CD4-positive, CD25-positive, alpha-beta regulatory T cell (primary cell): ENCODE measurements around the gene GYPC. TPM values are rescaled to one million over a fixed set of nuclear protein-coding genes. Genes with fewer than 3 reads are reported as not detected.
"Not testable (repeated sequence)": the region's sequence is repeated elsewhere in the genome, so short reads cannot be mapped to it uniquely, and the experiment has no call there.

Source experiments
- ATAC-seq, 2 donors: fragments of 150-1000 bp; cut with Tn5 transposase; one replicate each; pipeline ENCODE4 v1.10.0; 2021; ENCODE audit warnings: low read depth in 2 of 2, moderate number of reproducible peaks in 2 of 2, moderate library complexity in 1 of 2
- DNase-seq, 3 donors: peaks; one replicate each; pipeline versions ENCODE4 v3.0.0 to v3.0.0-alpha.2; 2012 to 2022; ENCODE audit warnings: mixed read lengths in 1 of 3
- H3K27ac ChIP-seq: one replicate; pipeline ENCODE4 v1.7.0; 2013; ENCODE audit warnings: mild to moderate bottlenecking, low read length; ENCODE audit not compliant: insufficient read depth, poor library complexity, severe bottlenecking
- H3K27me3 ChIP-seq: one replicate; pipeline ENCODE4 v1.7.0; 2013; ENCODE audit warnings: low read length; ENCODE audit not compliant: control insufficient read depth, insufficient read depth
- H3K36me3 ChIP-seq: one replicate; pipeline ENCODE4 v1.7.0; 2013; ENCODE audit warnings: mild to moderate bottlenecking, low read length, moderate library complexity; ENCODE audit not compliant: control insufficient read depth, insufficient read depth
- H3K4me1 ChIP-seq: 2 replicates; pipeline ENCODE4 v1.7.0; 2013; ENCODE audit warnings: mild to moderate bottlenecking, low read length; ENCODE audit not compliant: insufficient read depth, control insufficient read depth, poor library complexity, severe bottlenecking
- H3K4me3 ChIP-seq: one replicate; pipeline ENCODE4 v1.7.0; 2013; ENCODE audit warnings: low read depth, mild to moderate bottlenecking, low read length, moderate library complexity
- H3K9me3 ChIP-seq, 2 experiments: 1 replicate in 1 of 2; 2 replicates in 1 of 2; pipeline ENCODE4 v1.7.0; 2013; ENCODE audit warnings: low read length in 2 of 2, mild to moderate bottlenecking in 1 of 2, moderate library complexity in 1 of 2; ENCODE audit not compliant: control insufficient read depth in 2 of 2
- H3K27ac Mint-ChIP-seq, 3 donors: one replicate each; pipeline ENCODE4 v1.8.0; 2020 to 2022; ENCODE audit warnings: mild to moderate bottlenecking in 3 of 3, mixed read lengths in 3 of 3, moderate library complexity in 2 of 3
- H3K27me3 Mint-ChIP-seq: one replicate; pipeline ENCODE4 v1.8.0; 2022; ENCODE audit warnings: mild to moderate bottlenecking, mixed read lengths
- H3K36me3 Mint-ChIP-seq: one replicate; pipeline ENCODE4 v1.8.0; 2020; ENCODE audit warnings: mixed read lengths
- H3K4me1 Mint-ChIP-seq, 4 donors: one replicate each; pipeline ENCODE4 v1.8.0; 2020 to 2022; ENCODE audit warnings: mixed read lengths in 4 of 4, mild to moderate bottlenecking in 1 of 4
- H3K4me3 Mint-ChIP-seq, 4 donors: one replicate each; pipeline ENCODE4 v1.8.0; 2020 to 2022; ENCODE audit warnings: mild to moderate bottlenecking in 4 of 4, mixed read lengths in 4 of 4, moderate library complexity in 3 of 4
- H3K9me3 Mint-ChIP-seq, 7 donors: one replicate each; pipeline ENCODE4 v1.8.0; 2020 to 2022; ENCODE audit warnings: mixed read lengths in 7 of 7, mild to moderate bottlenecking in 3 of 7, moderate library complexity in 2 of 7
- polyA plus RNA-seq, 4 donors: library from polyadenylated mRNA; unstranded; fragments of 300-500 nt; fragmentation: Illumina TruSeq; gene quantifications; one replicate each; pipeline ENCODE4 v1.2.3, GENCODE V29; 2021
- total RNA-seq: library from RNA; stranded (reverse); gene quantifications from one replicate; pipeline ENCODE4 v1.2.3, GENCODE V29; 2022

GYPC gene
- total and polyA plus RNA-seq, 5 donors from 2014 or later = 75.2 to 210 (median 186) TPM

- no peak overlapping the region for H3K4me3 Mint-ChIP-seq
- Histone ChIP-seq H3K27ac (no peak overlapping the region), H3K9me3 (no peaks in the 10 kb centered on the region), H3K36me3 (no peaks in the 10 kb centered on the region), H3K4me1 (no peaks in the 10 kb centered on the region), H3K27me3 (peaks cover 5% of the 10 kb centered on the region), H3K4me3 (no peak overlapping the region)
- no peaks in the 10 kb centered on the region for H3K36me3 Mint-ChIP-seq
- H3K4me1 Mint-ChIP-seq = peaks cover 0 to 6% (median under 1%) of the 10 kb centered on the region in 4 donors
- ATAC-seq = no peak
- H3K27ac Mint-ChIP-seq = no peak overlapping the region
- DNase-seq = no peak
- H3K27me3 Mint-ChIP-seq = peaks cover 23% of the 10 kb centered on the region
- peaks cover 0 to 1% (median 0%) of the 10 kb centered on the region in 7 donors for H3K9me3 Mint-ChIP-seq
Observed at GRCh38 chr2:126635281-126635680, 20.7 kb upstream of the GYPC start.

GRCh38 chr2:126635736-126636135, 20.2 kb upstream of the GYPC start:
- ATAC-seq (no peak), DNase-seq (no peak)
- H3K4me3 ChIP-seq = no peak overlapping the region
- peaks cover 26% of the 10 kb centered on the region for H3K27me3 Mint-ChIP-seq
- H3K4me1 ChIP-seq = no peaks in the 10 kb centered on the region
- H3K36me3 Mint-ChIP-seq = no peaks in the 10 kb centered on the region
- peaks cover 0 to 1% (median 0%) of the 10 kb centered on the region in 7 donors for H3K9me3 Mint-ChIP-seq
- H3K36me3 ChIP-seq = no peaks in the 10 kb centered on the region
- peaks cover 0 to 6% (median under 1%) of the 10 kb centered on the region in 4 donors for H3K4me1 Mint-ChIP-seq
- no peak overlapping the region for H3K27ac ChIP-seq
- H3K27me3 ChIP-seq = peaks cover 3% of the 10 kb centered on the region
- no peak overlapping the region for H3K4me3 Mint-ChIP-seq
- no peak overlapping the region for H3K27ac Mint-ChIP-seq
- no peaks in the 10 kb centered on the region for H3K9me3 ChIP-seq

GRCh38 chr2:126637386-126637785, 18.6 kb upstream of the GYPC start:
- no peaks in the 10 kb centered on the region for H3K4me1 ChIP-seq
- no peaks in the 10 kb centered on the region for H3K9me3 ChIP-seq
- H3K27me3 ChIP-seq = no peaks in the 10 kb centered on the region
- peaks cover 34% of the 10 kb centered on the region for H3K27me3 Mint-ChIP-seq
- H3K9me3 Mint-ChIP-seq = peaks cover 0 to 1% (median 0%) of the 10 kb centered on the region in 7 donors
- no peaks in the 10 kb centered on the region for H3K36me3 ChIP-seq
- H3K27ac ChIP-seq = no peak overlapping the region
- DNase-seq (no peak), ATAC-seq (no peak)
- H3K4me3 ChIP-seq = no peak overlapping the region
- no peaks in the 10 kb centered on the region for H3K36me3 Mint-ChIP-seq
- peaks cover 0 to 6% (median under 1%) of the 10 kb centered on the region in 4 donors for H3K4me1 Mint-ChIP-seq
- H3K4me3 Mint-ChIP-seq = no peak overlapping the region
- peak overlapping the region in 2 of 3 donors; percentile 31 to 76 for H3K27ac Mint-ChIP-seq

DNA sequence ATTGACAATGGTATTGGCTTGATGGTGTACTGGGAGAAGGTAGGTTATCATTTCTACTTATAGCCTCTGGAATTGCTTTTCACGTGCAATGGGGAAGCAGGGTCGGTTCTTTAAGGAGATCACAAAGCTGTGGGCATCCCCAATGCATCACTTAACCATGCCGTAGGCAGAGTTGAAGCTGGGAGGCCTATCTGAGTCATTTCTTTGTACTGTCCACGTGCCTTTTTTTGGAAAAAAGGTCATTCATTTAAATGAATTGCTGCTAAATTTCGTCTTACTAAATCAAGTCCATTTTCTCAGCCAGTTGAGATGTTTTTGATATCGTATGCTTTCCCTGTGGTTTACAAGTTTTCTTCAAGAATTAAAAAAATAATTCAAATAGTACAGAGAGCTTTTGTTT, 17.2 kb upstream of the GYPC start:
- H3K36me3 Mint-ChIP-seq = no peaks in the 10 kb centered on the region
- Histone ChIP-seq H3K36me3 (no peaks in the 10 kb centered on the region), H3K4me3 (no peak overlapping the region), H3K9me3 (no peaks in the 10 kb centered on the region), H3K27ac (no peak overlapping the region), H3K4me1 (no peaks in the 10 kb centered on the region), H3K27me3 (peaks cover 3% of the 10 kb centered on the region)
- peaks cover 31% of the 10 kb centered on the region for H3K27me3 Mint-ChIP-seq
- no peak overlapping the region for H3K4me3 Mint-ChIP-seq
- DNase-seq = no peak
- no peak overlapping the region for H3K27ac Mint-ChIP-seq
- H3K4me1 Mint-ChIP-seq = peaks cover 0 to 6% (median under 1%) of the 10 kb centered on the region in 4 donors
- no peak for ATAC-seq
- H3K9me3 Mint-ChIP-seq = peaks cover 0 to 2% (median 0%) of the 10 kb centered on the region in 7 donors

- Mint-ChIP-seq H3K27ac (no peak overlapping the region), H3K4me3 (no peak overlapping the region), H3K9me3 (peaks cover 0 to 2% (median 0%) of the 10 kb centered on the region in 7 donors), H3K4me1 (peaks cover 0 to 1% (median under 1%) of the 10 kb centered on the region in 4 donors), H3K36me3 (no peaks in the 10 kb centered on the region), H3K27me3 (peaks cover 32% of the 10 kb centered on the region)
- Histone ChIP-seq H3K27me3 (peaks cover 3% of the 10 kb centered on the region), H3K27ac (no peak overlapping the region), H3K4me3 (no peak overlapping the region), H3K9me3 (no peaks in the 10 kb centered on the region), H3K4me1 (no peaks in the 10 kb centered on the region), H3K36me3 (no peaks in the 10 kb centered on the region)
- DNase-seq = no peak
- no peak for ATAC-seq
Observed at GRCh38 chr2:126639276-126639675, 16.7 kb upstream of the GYPC start.

GRCh38 chr2:126641294-126641693, 14.7 kb upstream of the GYPC start:
- H3K9me3 Mint-ChIP-seq, H3K36me3 Mint-ChIP-seq: not testable (repeated sequence)

GRCh38 chr2:126642031-126642430, 13.9 kb upstream of the GYPC start:
- peaks cover 0 to 2% (median 0%) of the 10 kb centered on the region in 7 donors for H3K9me3 Mint-ChIP-seq
- peaks cover 40% of the 10 kb centered on the region for H3K27me3 Mint-ChIP-seq
- no peak for DNase-seq
- Histone ChIP-seq H3K9me3 (no peaks in the 10 kb centered on the region), H3K4me1 (no peaks in the 10 kb centered on the region), H3K27me3 (peaks cover 3% of the 10 kb centered on the region), H3K4me3 (no peak overlapping the region), H3K36me3 (no peaks in the 10 kb centered on the region), H3K27ac (no peak overlapping the region)
- H3K27ac Mint-ChIP-seq = no peak overlapping the region
- peaks cover 4% of the 10 kb centered on the region for H3K36me3 Mint-ChIP-seq
- H3K4me1 Mint-ChIP-seq = peaks cover 3 to 10% (median 5%) of the 10 kb centered on the region in 4 donors
- no peak for ATAC-seq
- H3K4me3 Mint-ChIP-seq = no peak overlapping the region

More at GRCh38 chr2:126641294-126641693, 14.7 kb upstream of the GYPC start:
- not testable (repeated sequence) for H3K4me1 ChIP-seq, H3K4me3 Mint-ChIP-seq, H3K4me1 Mint-ChIP-seq, H3K27ac Mint-ChIP-seq, H3K27me3 ChIP-seq, ATAC-seq, H3K36me3 ChIP-seq, DNase-seq, H3K9me3 ChIP-seq, H3K4me3 ChIP-seq, H3K27ac ChIP-seq
- H3K27me3 Mint-ChIP-seq = peaks cover 38% of the 10 kb centered on the region

DNA sequence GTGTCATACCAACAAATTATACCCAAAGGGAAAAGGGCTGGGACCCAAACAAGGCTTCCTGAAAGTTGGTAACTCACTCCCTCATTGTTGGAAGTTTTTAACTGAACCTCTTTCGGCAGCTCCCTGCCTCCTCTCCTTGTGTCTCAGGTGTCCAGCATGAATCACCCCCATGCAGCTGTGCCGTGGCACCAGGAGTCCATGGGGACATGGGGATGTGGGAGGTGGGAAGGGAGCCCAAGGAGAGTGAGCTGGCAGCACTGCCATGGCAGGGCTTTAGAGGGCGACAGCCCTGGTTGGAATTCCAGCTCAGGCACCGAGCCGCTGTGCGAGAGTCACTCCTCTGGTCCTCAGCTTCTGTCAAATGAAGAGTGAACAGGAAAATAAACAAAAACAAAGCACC, 12.5 kb upstream of the GYPC start:
- H3K4me1 Mint-ChIP-seq = peaks cover 3 to 10% (median 7%) of the 10 kb centered on the region in 4 donors
- Histone ChIP-seq H3K9me3 (no peaks in the 10 kb centered on the region), H3K27me3 (peaks cover 3% of the 10 kb centered on the region), H3K36me3 (no peaks in the 10 kb centered on the region), H3K4me3 (no peak overlapping the region), H3K4me1 (no peaks in the 10 kb centered on the region), H3K27ac (no peak overlapping the region)
- H3K27ac Mint-ChIP-seq = no peak overlapping the region
- H3K27me3 Mint-ChIP-seq = peaks cover 29% of the 10 kb centered on the region
- DNase-seq = no peak
- no peak overlapping the region for H3K4me3 Mint-ChIP-seq
- ATAC-seq = no peak
- H3K9me3 Mint-ChIP-seq = peaks cover 0 to 2% (median 0%) of the 10 kb centered on the region in 7 donors
- H3K36me3 Mint-ChIP-seq = peaks cover 4% of the 10 kb centered on the region
